Aortic smooth muscle cell (primary cell): ENCODE data around the gene ARSK. TPM values are rescaled to one million over a fixed set of nuclear protein-coding genes. Genes with fewer than 3 reads are reported as not detected.

ENCODE experiments used
- total RNA-seq: library from RNA; depleted of rRNA; stranded (reverse); fragments of >200 nt; gene quantifications from 2 replicates; pipeline ENCODE4 v1.2.3, GENCODE V29; 2014

Gene ARSK, protein sequence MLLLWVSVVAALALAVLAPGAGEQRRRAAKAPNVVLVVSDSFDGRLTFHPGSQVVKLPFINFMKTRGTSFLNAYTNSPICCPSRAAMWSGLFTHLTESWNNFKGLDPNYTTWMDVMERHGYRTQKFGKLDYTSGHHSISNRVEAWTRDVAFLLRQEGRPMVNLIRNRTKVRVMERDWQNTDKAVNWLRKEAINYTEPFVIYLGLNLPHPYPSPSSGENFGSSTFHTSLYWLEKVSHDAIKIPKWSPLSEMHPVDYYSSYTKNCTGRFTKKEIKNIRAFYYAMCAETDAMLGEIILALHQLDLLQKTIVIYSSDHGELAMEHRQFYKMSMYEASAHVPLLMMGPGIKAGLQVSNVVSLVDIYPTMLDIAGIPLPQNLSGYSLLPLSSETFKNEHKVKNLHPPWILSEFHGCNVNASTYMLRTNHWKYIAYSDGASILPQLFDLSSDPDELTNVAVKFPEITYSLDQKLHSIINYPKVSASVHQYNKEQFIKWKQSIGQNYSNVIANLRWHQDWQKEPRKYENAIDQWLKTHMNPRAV
- 9.5 and 9.9 TPM in 2 replicates for total RNA-seq

DNA sequence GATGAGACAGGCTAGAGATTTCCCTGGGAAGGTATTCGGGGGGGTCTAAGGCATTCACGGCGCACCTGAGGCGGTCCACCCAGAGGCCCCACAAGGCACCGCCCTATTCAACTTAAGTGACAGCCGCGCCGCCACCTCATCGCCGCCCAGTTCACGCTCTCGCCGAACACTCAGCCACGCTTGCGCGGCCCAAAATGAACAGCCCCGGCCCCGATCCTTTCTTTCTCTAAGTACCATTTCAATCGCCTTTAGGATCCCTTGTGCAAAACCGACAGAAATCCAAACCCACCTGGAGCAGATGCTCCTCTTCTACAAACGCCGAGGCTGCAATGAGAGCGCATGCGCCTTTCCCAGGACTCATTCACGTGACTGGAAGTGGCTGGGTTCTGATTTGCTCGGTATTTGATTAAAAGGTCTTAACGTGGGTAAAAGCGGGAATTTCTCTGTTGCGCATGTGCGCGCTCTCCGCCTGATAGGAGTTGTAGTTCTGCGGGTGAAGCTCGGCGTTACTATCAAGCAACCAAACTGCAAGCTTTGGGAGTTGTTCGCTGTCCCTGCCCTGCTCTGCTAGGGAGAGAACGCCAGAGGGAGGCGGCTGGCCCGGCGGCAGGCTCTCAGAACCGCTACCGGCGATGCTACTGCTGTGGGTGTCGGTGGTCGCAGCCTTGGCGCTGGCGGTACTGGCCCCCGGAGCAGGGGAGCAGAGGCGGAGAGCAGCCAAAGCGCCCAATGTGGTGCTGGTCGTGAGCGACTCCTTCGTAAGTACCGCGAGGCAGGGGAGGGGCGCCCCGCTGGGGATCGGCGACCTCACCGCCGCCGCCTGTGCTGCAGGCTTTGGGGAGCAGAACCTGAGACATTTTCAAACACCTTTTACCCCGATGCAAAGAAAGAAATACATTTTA, at the start of gene ARSK, which contains the start of gene SKIC3:
Gene ARSK (plus strand): TSS at position 455 of the 902 bp plus-strand sequence. CDS start 178 bp downstream, at position 633.
Gene SKIC3 (minus strand): TSS at position 331 of the 902 bp plus-strand sequence. CDS start 7,827 bp downstream, outside the sequence.

DNA sequence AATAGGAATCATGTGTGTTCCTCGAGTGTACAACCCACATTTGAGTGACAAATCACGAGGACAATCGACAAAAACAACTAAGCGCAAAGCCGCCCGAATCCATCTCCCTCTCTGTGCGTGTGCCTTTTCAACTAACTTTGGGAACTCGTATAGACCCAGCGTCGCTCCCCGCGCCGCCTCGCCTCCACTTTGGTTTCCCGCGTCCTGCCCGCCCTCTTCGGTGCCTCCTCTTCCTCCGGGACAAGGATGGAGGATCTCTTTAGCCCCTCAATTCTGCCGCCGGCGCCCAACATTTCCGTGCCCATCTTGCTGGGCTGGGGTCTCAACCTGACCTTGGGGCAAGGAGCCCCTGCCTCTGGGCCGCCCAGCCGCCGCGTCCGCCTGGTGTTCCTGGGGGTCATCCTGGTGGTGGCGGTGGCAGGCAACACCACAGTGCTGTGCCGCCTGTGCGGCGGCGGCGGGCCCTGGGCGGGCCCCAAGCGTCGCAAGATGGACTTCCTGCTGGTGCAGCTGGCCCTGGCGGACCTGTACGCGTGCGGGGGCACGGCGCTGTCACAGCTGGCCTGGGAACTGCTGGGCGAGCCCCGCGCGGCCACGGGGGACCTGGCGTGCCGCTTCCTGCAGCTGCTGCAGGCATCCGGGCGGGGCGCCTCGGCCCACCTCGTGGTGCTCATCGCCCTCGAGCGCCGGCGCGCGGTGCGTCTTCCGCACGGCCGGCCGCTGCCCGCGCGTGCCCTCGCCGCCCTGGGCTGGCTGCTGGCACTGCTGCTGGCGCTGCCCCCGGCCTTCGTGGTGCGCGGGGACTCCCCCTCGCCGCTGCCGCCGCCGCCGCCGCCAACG, 65.3 kb downstream of the ARSK start, which contains the start of gene GPR150:
Gene GPR150 (plus strand): TSS at position 58 of the 840 bp plus-strand sequence. CDS start 189 bp downstream, at position 247.

DNA sequence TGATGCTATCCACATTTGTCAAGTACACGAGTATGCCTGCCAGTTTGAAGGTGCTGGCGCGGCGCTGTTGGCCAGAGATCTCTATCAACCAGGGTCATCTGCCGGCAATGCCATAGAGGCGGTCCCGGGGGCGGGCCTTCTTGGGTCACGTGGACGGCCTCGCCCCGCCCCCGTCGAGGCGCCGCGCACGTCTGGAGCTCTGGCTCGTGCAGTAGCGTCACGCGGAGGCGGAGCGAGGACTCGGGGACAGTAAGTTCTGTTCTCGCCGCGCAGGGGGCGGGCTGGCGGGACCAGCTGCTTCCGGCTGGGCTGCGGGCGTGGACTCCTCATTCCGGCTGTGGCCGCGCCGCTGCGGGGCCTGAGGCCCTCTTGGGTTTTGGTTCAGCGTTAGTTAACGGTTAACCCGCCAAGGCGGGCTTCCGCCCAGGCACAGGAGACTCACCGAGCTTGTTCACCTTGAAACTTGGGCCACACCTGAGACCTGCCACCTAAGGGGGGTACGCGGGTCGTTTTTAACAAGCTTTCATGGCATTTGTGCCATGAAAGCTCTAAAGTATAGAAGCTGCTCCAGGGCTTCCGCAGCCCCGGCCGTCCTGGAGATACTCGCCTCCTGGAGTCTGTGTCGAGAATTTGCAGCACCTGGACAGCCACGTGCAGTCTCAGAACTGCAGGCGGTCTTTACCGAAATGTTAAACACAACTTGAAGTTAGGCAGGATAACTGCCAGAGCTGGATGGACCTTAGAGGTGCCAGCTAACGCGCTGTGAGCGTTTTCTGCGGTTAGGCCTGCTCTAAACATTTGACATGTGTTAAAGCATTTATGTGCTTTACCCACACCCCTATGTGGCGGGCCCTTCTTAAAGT, 91.9 kb downstream of the ARSK start, which contains the start of gene RFESD:
Gene RFESD (plus strand): TSS at position 209 of the 863 bp plus-strand sequence. CDS start 5,495 bp downstream, outside the sequence.

Other genes starting within 250 kb of the ARSK start
- not detected in 2 replicates for gene FAM81B, start 163.7 kb upstream of the ARSK start, total RNA-seq
- 158 and 163 TPM in 2 replicates for gene SKIC3, start 124 bp upstream of the ARSK start, total RNA-seq
- gene GPR150, start 65.0 kb downstream of the ARSK start, total RNA-seq = 0.06 and 0.13 TPM in 2 replicates
- gene RFESD, start 91.7 kb downstream of the ARSK start, total RNA-seq = 2.1 and 2.2 TPM in 2 replicates
- 0.13 TPM in 1 of 2 replicates, not detected in the other for gene SPATA9, start 127.9 kb downstream of the ARSK start, total RNA-seq
- gene RHOBTB3, start 176.2 kb downstream of the ARSK start, total RNA-seq = 27.5 and 34.6 TPM in 2 replicates